GM12872 (cell line): ENCODE results near the gene MCM5.

Source experiments
- CTCF ChIP-seq: IDR thresholded peaks from 3 replicates; pipeline ENCODE4 v1.5.1; 2011; ENCODE audit warnings: low read depth, mild to moderate bottlenecking, low read length, moderate library complexity; ENCODE audit not compliant: insufficient read depth

Gene MCM5

GRCh38 chr22:35400501-35400790 is 506 bp downstream of the MCM5 start:
- TF ChIP-seq CTCF = no peak

GRCh38 chr22:35401863-35402262 is 1.9 kb downstream of the MCM5 start:
- no peak for TF ChIP-seq CTCF

GRCh38 chr22:35403356-35403755 is 3.4 kb downstream of the MCM5 start:
- no peak for TF ChIP-seq CTCF

GRCh38 chr22:35404176-35404575 is 4.2 kb downstream of the MCM5 start:
- TF ChIP-seq CTCF = no peak

- TF ChIP-seq CTCF = no peak
These were observed 6.5 kb downstream of the MCM5 start for GRCh38 chr22:35406443-35406842.

- TF ChIP-seq CTCF = no peak
These were observed 7.4 kb downstream of the MCM5 start for GRCh38 chr22:35407362-35407761.

- peak; percentile 10; the same call in 1 of the 3 replicates for TF ChIP-seq CTCF
These were observed 10.1 kb downstream of the MCM5 start for GRCh38 chr22:35409783-35410662.

- no peak for TF ChIP-seq CTCF
These were observed 10.7 kb downstream of the MCM5 start for GRCh38 chr22:35410663-35411034.
